ENCODE results near the gene MACROD2.

DNA sequence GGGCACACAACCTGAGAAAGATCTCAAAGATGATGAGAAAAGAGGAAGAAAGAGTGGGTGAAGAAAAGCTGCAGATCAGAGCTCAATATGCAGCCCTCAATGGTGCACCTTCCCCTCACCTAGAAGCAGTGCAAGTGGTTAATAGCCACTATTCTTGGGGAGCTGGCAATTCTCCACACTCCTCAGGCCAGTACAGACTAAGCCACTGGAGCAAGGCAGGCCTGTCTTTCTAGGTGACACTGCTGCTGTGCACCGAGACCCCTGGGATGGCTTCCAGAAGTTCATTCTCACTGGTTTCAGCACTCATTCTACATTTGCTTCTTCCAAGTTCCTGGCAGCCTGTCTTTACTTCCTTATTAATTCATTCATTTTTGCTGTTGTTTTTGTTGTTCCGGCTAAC is 1604.6 kb downstream of the MACROD2 start:
- TF ChIP-seq POLR2A (IDR thresholded peaks at IDR 0.05; ENCODE audit: low read depth, low read length) (no peak), SPI1 (IDR thresholded peaks at IDR 0.05; ENCODE audit: low read depth, low read length) (no peak), POLR2AphosphoS5 (IDR thresholded peaks at IDR 0.05; ENCODE audit: low read depth, low read length) (no peak), TAF1 (IDR thresholded peaks at IDR 0.05; ENCODE audit: low read depth, low read length) (no peak), POU2F2 (IDR thresholded peaks at IDR 0.05; ENCODE audit: low read depth, low read length) (no peak), PAX5 (IDR thresholded peaks at IDR 0.05; ENCODE audit: insufficient read depth, low read length, severe bottlenecking) (no peak)
